ENCODE data around the gene EXOSC10.
"Not testable (repeated sequence)": the region's sequence is repeated elsewhere in the genome, so short reads cannot be mapped to it uniquely, and the experiment has no call there.

The EXOSC10 gene

DNA sequence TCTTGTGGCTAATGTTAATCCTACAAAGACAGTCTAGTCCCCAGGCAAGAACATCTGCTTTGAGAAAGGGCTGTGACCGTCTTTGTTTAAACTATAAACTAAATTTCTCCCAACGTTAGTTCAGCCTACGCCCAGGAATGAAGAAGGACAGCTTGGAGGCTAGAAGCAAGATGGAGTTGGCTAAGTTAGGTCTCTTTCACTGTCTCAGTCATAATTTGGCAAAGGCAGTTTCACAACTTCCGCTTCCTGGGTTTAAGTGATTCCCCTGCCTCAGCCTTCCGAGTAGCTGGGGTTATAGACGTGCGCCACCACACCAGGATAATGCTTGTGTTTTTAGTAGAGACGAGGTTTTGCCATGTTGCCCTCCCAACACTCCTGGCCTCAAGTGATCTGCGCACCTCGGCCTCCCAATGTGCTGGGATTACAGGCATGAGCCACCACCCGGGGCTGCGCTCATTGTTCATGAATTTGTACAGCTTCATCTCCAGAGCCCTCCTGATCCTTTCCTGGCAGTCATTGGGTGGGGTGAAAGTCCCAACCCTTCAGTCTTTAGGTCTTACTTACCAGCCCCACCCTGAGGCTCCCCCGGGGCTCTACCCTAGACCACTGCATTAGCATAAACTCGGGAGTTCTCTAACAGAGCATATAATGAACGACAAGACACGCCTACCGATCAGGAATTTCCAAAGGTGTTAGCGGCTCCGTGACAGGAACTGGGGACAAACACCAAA is 47.7 kb downstream of the EXOSC10 start:
- no peak for TF ChIP-seq ARNT (IDR thresholded peaks at IDR 0.05)
- TF ChIP-seq ZNF384 (IDR thresholded peaks at IDR 0.05): no peak
- ChIA-PET CTCF (interaction anchor here (2.8 kb wide), 1 partner anchor 15 kb away, joined by 16 read pairs; no protein-coding TSS in a partner anchor), POLR2A (interaction anchor here (1.4 kb wide), 1 partner anchor 9 kb away, joined by 5 read pairs; no protein-coding TSS in a partner anchor)
- DNase-seq (ENCODE audit: extremely low spot score): no peak

GRCh38 chr1:11051121-11051520 is 48.5 kb downstream of the EXOSC10 start:
- ChIA-PET CTCF (interaction anchor here (2.8 kb wide), 1 partner anchor 14 kb away, joined by 16 read pairs; no protein-coding TSS in a partner anchor), POLR2A (interaction anchor here (1.4 kb wide), 1 partner anchor 10 kb away, joined by 5 read pairs; no protein-coding TSS in a partner anchor)
- not testable (repeated sequence) for DNase-seq (ENCODE audit: extremely low spot score)

- POLR2A ChIA-PET: no interaction called here
Measured at GRCh38 chr1:11046625-11047365, 52.9 kb downstream of the EXOSC10 start, which contains the start of gene MASP2. Gene MASP2 (minus strand): TSS chr1:11047239. CDS start chr1:11047207, 32 bp downstream.

GRCh38 chr1:11046270-11046566 is 53.5 kb downstream of the EXOSC10 start:
- TF ChIP-seq TARDBP (IDR thresholded peaks at IDR 0.05) (no peak), FOXK2 (IDR thresholded peaks at IDR 0.05) (no peak), HDGF (IDR thresholded peaks at IDR 0.05; ENCODE audit: borderline replicate concordance) (no peak), L3MBTL2 (conservative IDR thresholded peaks at IDR 0.05) (no peak), NFRKB (IDR thresholded peaks at IDR 0.05) (no peak), ZNF384 (IDR thresholded peaks at IDR 0.05) (no peak), FOXM1 (IDR thresholded peaks at IDR 0.05; ENCODE audit: borderline replicate concordance) (no peak), FOXA1 (IDR thresholded peaks at IDR 0.05) (no peak)
- DNase-seq (ENCODE audit: extremely low spot score): no peak
- CTCF ChIA-PET: interaction anchor here (0.8 kb wide), 1 partner anchor 9 kb away, joined by 5 read pairs; no protein-coding TSS in a partner anchor
- POLR2A ChIA-PET: no interaction called here

More at GRCh38 chr1:11046625-11047365, 52.9 kb downstream of the EXOSC10 start, which contains the start of gene MASP2:
- CTCF ChIA-PET: interaction anchor here (0.8 kb wide), 1 partner anchor 9 kb away, joined by 5 read pairs; no protein-coding TSS in a partner anchor
- no peak for DNase-seq (ENCODE audit: extremely low spot score)
- no peak for TF ChIP-seq SP1 (IDR thresholded peaks at IDR 0.05)
- TF ChIP-seq ARNT (IDR thresholded peaks at IDR 0.05): no peak

DNA sequence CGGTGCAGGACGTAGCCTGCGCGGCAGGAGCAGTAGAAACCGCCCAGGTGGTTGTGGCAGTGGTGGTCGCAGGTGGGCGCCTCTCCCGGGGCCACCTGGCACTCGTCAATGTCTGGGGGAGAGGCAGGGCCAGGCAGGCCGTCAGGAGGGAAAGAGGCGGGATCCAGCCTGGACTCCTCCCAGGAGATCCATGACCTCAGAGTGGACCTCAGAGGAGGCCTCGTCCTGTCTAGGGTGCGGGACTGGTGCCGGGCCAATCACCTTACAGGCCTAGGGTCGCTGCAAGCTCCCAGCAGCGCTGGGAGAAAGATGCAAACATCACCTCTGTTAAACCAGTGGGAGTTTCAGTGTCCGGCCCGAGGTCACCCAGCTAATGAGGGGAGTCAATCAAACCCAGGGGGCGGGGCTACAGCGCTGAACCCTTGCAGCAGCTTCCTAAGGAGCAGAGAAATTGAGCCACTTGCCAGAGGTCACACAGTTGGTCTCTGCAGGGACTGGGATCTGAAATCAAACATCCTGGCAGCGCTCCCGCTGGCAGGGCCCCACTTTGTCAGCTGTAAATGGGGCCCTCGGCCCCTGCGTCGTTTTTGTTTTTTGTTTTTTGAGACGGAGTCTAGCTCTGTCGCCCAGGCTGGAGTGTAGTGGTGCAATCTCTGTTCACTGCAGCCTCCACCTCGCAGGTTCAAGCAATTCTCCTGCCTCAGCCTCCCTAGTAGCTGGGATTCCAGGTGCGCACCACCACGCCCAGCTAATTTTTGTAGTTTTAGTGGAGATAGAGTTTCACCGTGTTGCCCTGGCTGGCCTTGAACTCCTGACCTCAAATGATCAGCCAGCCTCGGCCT is 54.0 kb downstream of the EXOSC10 start:
- POLR2A ChIA-PET: no interaction called here
- DNase-seq (ENCODE audit: extremely low spot score): no peak
- CTCF ChIA-PET: interaction anchor here (0.7 to 0.8 kb wide), 2 partner anchors 8 to 596 kb away, joined by 3 to 5 read pairs; no protein-coding TSS in a partner anchor
- TF ChIP-seq TARDBP (IDR thresholded peaks at IDR 0.05): no peak
- no peak for TF ChIP-seq SP1 (IDR thresholded peaks at IDR 0.05)
- TF ChIP-seq, protein P1, sequence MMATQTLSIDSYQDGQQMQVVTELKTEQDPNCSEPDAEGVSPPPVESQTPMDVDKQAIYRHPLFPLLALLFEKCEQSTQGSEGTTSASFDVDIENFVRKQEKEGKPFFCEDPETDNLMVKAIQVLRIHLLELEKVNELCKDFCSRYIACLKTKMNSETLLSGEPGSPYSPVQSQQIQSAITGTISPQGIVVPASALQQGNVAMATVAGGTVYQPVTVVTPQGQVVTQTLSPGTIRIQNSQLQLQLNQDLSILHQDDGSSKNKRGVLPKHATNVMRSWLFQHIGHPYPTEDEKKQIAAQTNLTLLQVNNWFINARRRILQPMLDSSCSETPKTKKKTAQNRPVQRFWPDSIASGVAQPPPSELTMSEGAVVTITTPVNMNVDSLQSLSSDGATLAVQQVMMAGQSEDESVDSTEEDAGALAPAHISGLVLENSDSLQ (IDR thresholded peaks at IDR 0.05): peak; percentile 79

- CTCF ChIA-PET: interaction anchor here (0.7 kb wide), 1 partner anchor 597 kb away, joined by 3 read pairs; no protein-coding TSS in a partner anchor
- no peak for DNase-seq (ENCODE audit: extremely low spot score)
- POLR2A ChIA-PET: no interaction called here
- TF ChIP-seq ZNF384 (IDR thresholded peaks at IDR 0.05): no peak
- TF ChIP-seq ARNT (IDR thresholded peaks at IDR 0.05): no peak
- TF ChIP-seq SP1 (IDR thresholded peaks at IDR 0.05): no peak
- no peak for TF ChIP-seq FOXK2 (IDR thresholded peaks at IDR 0.05)
- no peak for TF ChIP-seq L3MBTL2 (conservative IDR thresholded peaks at IDR 0.05)
- TF ChIP-seq FOXM1 (IDR thresholded peaks at IDR 0.05; ENCODE audit: borderline replicate concordance): no peak
- TF ChIP-seq FOXA1 (IDR thresholded peaks at IDR 0.05): no peak
- no peak for TF ChIP-seq SUZ12 (IDR thresholded peaks at IDR 0.05)
- TF ChIP-seq BHLHE40 (IDR thresholded peaks at IDR 0.05; ENCODE audit: borderline replicate concordance): no peak
Measured at GRCh38 chr1:11044849-11045427, 54.7 kb downstream of the EXOSC10 start.

DNA sequence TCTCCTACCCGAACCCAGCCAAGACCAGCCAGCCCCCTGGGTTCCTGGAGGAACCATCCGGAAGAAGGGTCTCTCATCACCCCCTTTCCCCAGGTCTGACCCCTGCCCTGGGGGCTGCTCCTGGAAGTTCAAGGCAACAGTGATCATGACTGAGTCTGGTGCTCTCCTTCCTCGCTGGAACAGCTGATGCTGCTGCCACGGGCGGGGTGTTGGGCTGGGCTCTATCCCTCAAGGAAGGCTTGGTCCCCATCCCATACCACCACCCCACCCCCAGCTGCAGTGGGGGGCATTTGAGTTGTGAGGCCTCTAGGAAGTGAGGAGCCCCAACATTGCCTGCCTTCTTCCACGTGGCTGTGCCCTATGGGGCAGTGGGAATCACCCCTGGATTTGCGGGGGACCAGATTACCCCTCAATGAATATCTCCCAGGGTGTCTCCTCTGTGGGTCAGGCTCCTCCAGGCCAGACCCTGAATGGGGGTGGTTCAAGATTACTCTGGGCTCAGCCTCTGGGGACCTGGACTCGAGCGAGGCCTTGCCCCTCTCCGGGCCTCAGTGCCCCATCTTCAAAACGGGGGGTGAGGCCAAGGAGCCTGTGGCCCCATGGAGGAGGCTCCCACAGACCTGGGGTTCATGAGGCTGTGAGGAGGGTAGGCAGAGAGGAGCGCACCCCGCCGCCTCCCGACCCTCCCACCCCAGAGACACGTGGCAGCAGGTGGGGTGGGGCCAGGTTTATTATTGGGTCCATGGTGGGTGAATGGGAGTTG is 55.4 kb downstream of the EXOSC10 start:
- ChIA-PET POLR2A (no interaction called here), CTCF (no interaction called here)
- DNase-seq (ENCODE audit: extremely low spot score): no peak
- TF ChIP-seq SUZ12 (IDR thresholded peaks at IDR 0.05) (no peak), L3MBTL2 (conservative IDR thresholded peaks at IDR 0.05) (no peak), FOXM1 (IDR thresholded peaks at IDR 0.05; ENCODE audit: borderline replicate concordance) (no peak), FOXK2 (IDR thresholded peaks at IDR 0.05) (no peak), NFRKB (IDR thresholded peaks at IDR 0.05) (no peak), ZNF384 (IDR thresholded peaks at IDR 0.05) (no peak), ARNT (IDR thresholded peaks at IDR 0.05) (no peak)
- TF ChIP-seq, protein P1 (IDR thresholded peaks at IDR 0.05): no peak

All from HEK293T (cell line).